Cardiac muscle cell (in vitro differentiated cells and primary cell): ENCODE results near the gene POLR2F. TPM values are rescaled to one million over a fixed set of nuclear protein-coding genes. Genes with fewer than 3 reads are reported as not detected.
A peak's percentile ranks its signal among the peaks of the same experiment; 100 is the strongest.

ENCODE experiments used
- DNase-seq, 2 donors: peaks; one replicate each; pipeline versions ENCODE4 v3.0.0 to v3.0.0-alpha.2; 2010 to 2017; ENCODE audit warnings: low read depth in 1 of 2, low spot score in 1 of 2
- H3K27ac ChIP-seq: fragments of 200-600 bp; sonication (generic); 2 replicates; pipeline ENCODE4 v1.5.1; 2016
- H3K27me3 ChIP-seq: fragments of 200-600 bp; sonication (generic); 2 replicates; pipeline ENCODE4 v1.6.0; 2016; ENCODE audit warnings: control low read depth
- H3K36me3 ChIP-seq: fragments of 200-600 bp; sonication (generic); 2 replicates; pipeline ENCODE4 v1.5.1; 2016; ENCODE audit warnings: control low read depth
- H3K4me1 ChIP-seq: fragments of 200-600 bp; sonication (generic); 2 replicates; pipeline ENCODE4 v1.8.1; 2017; ENCODE audit warnings: low read depth, mild to moderate bottlenecking, mixed run types
- H3K4me3 ChIP-seq: fragments of 200-600 bp; sonication (generic); 2 replicates; pipeline ENCODE4 v1.5.1; 2016; ENCODE audit warnings: mild to moderate bottlenecking
- H3K9me3 ChIP-seq: fragments of 200-600 bp; sonication (generic); 2 replicates; pipeline ENCODE4 v1.5.1; 2017; ENCODE audit warnings: low read depth, mild to moderate bottlenecking, control low read depth
- polyA plus RNA-seq: library from polyadenylated mRNA; unstranded; fragments of >200 nt; fragmentation: Nextera tagmentation; extraction: Ambion mirVana; gene quantifications from 2 replicates; pipeline ENCODE4 v1.2.1, GENCODE V29; 2016
- total RNA-seq: library from RNA; depleted of rRNA; stranded (reverse); fragments of >200 nt; gene quantifications from 2 replicates; pipeline ENCODE4 v1.2.3, GENCODE V29; 2016
- TF ChIP-seq, protein P1 (sequence below): IDR thresholded peaks from 2 replicates; pipeline ENCODE4 v1.5.1; 2012; ENCODE audit warnings: low read depth, mild to moderate bottlenecking, low read length

POLR2F gene
- total and polyA plus RNA-seq, 2 experiments from 2014 or later = 63.3 to 183 TPM

DNA sequence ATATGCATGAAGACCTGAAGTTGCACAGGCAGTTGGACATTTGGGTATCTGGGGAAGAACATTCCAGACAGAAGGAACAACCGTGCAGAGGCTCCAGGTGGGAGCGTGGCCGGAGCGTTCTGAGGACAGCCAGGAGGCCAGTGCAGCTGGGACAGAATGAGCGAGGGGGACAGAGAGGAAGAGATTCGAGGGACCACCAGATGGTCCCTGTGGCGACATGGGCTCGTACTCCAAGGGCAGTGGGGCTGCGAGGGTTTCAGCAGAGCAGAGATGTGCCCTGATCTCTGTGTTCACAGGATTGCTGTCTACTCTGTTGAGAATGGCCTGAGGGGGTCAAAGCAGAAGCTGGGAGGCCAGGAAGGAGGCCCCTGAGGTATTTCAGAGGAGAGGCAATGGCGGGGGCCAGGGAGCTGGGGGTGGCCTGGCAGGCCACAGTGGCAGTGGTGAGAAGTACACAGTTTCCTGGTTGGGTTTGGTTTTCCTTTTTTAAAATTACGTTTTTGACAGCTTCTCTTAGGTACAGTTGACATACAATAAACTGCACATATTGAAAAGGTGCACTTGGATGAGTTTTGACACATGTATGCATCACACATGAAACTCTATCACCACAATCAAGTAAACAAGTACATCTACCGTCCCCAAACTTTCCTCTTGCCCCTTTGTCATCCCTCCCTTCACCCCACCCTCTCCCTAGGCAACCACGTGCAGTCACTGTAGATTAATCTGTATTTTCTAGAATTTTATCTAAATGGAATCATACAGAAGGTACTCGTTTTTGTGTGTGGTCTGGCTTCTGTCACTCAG lies 55.7 kb downstream of the POLR2F start:
- Histone ChIP-seq H3K27me3 (no peaks in the 10 kb centered on the region), H3K4me3 (no peak overlapping the region), H3K9me3 (no peaks in the 10 kb centered on the region), H3K27ac (no peak overlapping the region), H3K36me3 (no peaks in the 10 kb centered on the region), H3K4me1 (no peaks in the 10 kb centered on the region)
- TF ChIP-seq, protein P1, sequence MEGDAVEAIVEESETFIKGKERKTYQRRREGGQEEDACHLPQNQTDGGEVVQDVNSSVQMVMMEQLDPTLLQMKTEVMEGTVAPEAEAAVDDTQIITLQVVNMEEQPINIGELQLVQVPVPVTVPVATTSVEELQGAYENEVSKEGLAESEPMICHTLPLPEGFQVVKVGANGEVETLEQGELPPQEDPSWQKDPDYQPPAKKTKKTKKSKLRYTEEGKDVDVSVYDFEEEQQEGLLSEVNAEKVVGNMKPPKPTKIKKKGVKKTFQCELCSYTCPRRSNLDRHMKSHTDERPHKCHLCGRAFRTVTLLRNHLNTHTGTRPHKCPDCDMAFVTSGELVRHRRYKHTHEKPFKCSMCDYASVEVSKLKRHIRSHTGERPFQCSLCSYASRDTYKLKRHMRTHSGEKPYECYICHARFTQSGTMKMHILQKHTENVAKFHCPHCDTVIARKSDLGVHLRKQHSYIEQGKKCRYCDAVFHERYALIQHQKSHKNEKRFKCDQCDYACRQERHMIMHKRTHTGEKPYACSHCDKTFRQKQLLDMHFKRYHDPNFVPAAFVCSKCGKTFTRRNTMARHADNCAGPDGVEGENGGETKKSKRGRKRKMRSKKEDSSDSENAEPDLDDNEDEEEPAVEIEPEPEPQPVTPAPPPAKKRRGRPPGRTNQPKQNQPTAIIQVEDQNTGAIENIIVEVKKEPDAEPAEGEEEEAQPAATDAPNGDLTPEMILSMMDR = no peak
- no peak for DNase-seq

DNA sequence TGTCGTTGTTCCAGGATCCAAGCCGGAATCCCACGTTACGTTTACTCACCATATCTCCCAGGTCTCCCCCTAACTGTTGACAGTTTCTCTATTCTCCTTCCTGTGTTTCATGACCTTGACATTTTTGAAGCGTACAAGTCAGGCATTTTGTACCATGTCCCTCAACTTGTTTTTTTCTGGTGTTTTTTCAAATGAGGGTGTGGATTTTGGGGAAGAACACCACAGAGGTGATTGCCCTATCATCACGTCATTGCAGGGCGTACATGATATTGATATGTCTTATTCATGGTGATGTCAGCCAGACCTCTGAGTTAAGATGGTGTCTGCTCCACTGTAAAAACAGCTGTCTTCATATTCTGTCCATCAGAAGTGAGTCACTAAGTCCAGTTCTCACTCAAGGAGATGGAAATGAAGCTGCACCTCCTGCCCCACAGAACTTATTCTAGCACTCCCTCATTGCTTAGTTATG lies 59.1 kb downstream of the POLR2F start:
- DNase-seq = peak in 1 of 2 donors; percentile 32
- TF ChIP-seq, protein P1 = no peak
- Histone ChIP-seq H3K27ac (no peak overlapping the region), H3K27me3 (no peaks in the 10 kb centered on the region), H3K4me3 (no peak overlapping the region), H3K9me3 (no peaks in the 10 kb centered on the region), H3K4me1 (no peaks in the 10 kb centered on the region), H3K36me3 (no peaks in the 10 kb centered on the region)

DNA sequence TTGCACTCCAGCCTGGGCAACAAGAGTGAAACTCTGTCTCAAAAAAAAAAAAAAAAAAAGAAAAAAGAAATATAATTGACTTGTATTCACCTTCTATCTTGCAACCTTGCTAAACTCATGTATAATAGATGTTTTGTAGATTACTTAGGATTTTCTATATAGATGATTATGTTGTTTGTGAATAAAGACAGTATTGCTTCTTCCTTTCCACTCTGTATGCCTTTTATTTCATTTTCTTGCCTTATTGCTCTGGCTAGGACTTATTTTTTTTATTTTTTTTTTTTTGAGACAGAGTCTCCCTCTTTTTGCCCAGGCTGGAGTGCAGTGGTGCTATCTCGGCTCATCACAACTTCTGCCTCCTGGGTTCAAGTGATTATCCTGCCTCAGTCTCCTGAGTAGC lies 60.6 kb downstream of the POLR2F start:
- Histone ChIP-seq H3K4me1 (no peaks in the 10 kb centered on the region), H3K36me3 (no peaks in the 10 kb centered on the region), H3K4me3 (no peak overlapping the region), H3K9me3 (no peaks in the 10 kb centered on the region), H3K27me3 (no peaks in the 10 kb centered on the region), H3K27ac (no peak overlapping the region)
- no peak for DNase-seq
- TF ChIP-seq, protein P1 = no peak

DNA sequence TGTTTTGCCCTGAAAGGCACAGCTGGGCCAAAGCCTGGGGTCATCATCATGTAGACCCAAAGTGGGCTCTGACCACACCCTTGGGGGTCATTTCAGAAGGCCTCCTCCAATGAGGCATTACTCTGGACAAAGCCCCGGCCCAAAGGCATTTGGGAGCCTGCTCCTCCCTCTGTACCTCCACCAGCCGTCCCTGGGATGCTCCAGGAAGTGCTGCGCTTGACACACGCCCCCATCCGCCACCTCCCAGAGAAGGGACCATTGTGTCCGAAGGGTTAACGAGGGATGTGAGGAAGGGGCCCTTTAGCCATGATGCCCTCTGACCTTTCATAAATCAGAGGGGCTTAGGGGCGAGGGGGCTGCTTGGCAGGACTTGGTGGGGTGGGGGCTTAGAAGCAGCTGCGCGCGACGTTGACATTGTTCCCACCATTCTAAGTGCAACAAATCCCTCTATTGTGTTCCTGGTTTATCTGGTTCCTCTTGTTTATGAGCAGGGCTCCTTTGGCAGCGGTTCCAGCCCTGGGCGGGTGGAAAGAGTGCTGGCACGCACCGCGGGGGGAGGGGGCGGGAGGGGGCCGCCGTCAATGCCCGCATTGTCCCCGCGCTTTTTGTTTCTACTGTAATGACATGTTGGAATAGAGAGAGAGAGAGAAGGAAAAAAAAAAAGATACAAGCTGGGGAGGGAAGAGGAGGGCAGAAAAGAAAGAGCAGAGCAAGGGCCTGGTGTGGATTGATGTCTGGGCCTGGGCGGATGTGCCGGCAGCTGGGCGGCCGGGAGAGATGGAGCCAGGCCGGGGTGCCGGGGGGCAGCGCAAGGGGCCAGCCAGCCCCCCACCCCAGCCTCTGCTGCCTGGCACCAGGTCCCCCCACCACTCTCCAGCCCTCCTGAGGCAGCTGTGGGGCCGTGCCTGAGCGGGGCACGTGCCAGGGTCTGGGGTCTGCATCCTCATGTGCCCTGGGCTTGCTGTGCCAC lies 63.0 kb downstream of the POLR2F start:
- Histone ChIP-seq H3K9me3 (no peaks in the 10 kb centered on the region), H3K36me3 (no peaks in the 10 kb centered on the region), H3K4me1 (no peaks in the 10 kb centered on the region), H3K27ac (no peak overlapping the region), H3K4me3 (no peak overlapping the region), H3K27me3 (no peaks in the 10 kb centered on the region)
- peak in 1 of 2 donors; percentile 80 for DNase-seq
- TF ChIP-seq, protein P1 = no peak

DNA sequence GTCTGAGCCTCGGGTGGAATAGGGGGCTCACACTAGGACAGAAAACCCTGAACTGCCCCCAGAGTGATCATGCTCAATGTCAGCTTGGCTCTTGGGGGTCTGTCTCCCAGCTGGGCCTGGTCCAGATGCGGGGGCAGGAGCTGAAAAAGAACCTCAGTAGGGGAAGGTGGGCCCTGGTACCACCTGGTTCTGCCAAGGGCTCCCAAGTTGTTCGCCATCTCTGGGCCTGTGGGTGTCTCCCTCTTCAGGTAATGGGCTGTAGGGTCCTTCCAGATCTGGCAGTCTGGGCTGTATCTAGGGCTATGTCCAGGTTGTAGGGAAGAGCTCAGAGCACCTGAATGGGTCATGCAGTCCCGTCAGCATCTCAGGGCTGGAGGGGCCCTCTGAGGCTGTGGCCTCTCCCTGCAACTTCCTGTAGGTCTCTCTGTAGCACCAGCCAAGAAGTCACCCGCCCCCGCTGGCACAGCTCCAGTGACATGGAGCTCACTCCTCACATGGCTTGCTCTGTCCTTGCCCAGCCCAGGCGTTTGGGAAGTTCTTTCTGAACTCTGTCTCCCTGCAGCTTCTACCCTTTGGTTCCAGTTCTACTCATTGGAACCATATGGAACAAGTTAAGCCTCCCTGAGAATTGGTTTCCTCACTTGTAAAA lies 63.9 kb downstream of the POLR2F start:
- Histone ChIP-seq H3K9me3 (no peaks in the 10 kb centered on the region), H3K4me3 (no peak overlapping the region), H3K27ac (no peak overlapping the region), H3K4me1 (no peaks in the 10 kb centered on the region), H3K36me3 (no peaks in the 10 kb centered on the region), H3K27me3 (no peaks in the 10 kb centered on the region)
- DNase-seq = peak in 1 of 2 donors; percentile 78
- TF ChIP-seq, protein P1 = peak; percentile 19
